CMK (cell line): ENCODE results near the gene PRICKLE1.

ENCODE experiments used
- DNase-seq: peaks from one replicate; pipeline ENCODE4 v3.0.0-alpha.2; 2010; ENCODE audit warnings: low read depth

The PRICKLE1 gene

GRCh38 chr12:42490261-42490842 is 99.2 kb downstream of the PRICKLE1 start:
- DNase-seq = no peak

GRCh38 chr12:42486407-42486806 is 103.1 kb downstream of the PRICKLE1 start:
- no peak for DNase-seq

- DNase-seq = no peak
These were observed 103.7 kb downstream of the PRICKLE1 start for GRCh38 chr12:42485823-42486222.

GRCh38 chr12:42484996-42485395 is 104.5 kb downstream of the PRICKLE1 start:
- DNase-seq = no peak

- DNase-seq = no peak
These were observed 106.1 kb downstream of the PRICKLE1 start for GRCh38 chr12:42483521-42483790.

- no peak for DNase-seq
These were observed 106.6 kb downstream of the PRICKLE1 start for GRCh38 chr12:42482748-42483520.

- no peak for DNase-seq
These were observed 107.4 kb downstream of the PRICKLE1 start for GRCh38 chr12:42482041-42482747.

- no peak for DNase-seq
These were observed 108.2 kb downstream of the PRICKLE1 start for GRCh38 chr12:42481368-42481767.

- no peak for DNase-seq
These were observed 111.6 kb downstream of the PRICKLE1 start for GRCh38 chr12:42477941-42478340.

GRCh38 chr12:42475106-42475505 is 114.4 kb downstream of the PRICKLE1 start:
- DNase-seq = no peak

- DNase-seq = no peak
These were observed 115.2 kb downstream of the PRICKLE1 start for GRCh38 chr12:42474391-42474790.

GRCh38 chr12:42473561-42473960 is 116.0 kb downstream of the PRICKLE1 start:
- DNase-seq = no peak

GRCh38 chr12:42473130-42473529 is 116.4 kb downstream of the PRICKLE1 start:
- DNase-seq = no peak

GRCh38 chr12:42472376-42472775 is 117.2 kb downstream of the PRICKLE1 start:
- DNase-seq = no peak

- no peak for DNase-seq
These were observed 120.0 kb downstream of the PRICKLE1 start for GRCh38 chr12:42469355-42470175.

GRCh38 chr12:42468921-42469320 is 120.6 kb downstream of the PRICKLE1 start:
- DNase-seq = no peak

GRCh38 chr12:42468341-42468821 is 121.2 kb downstream of the PRICKLE1 start:
- DNase-seq = no peak

GRCh38 chr12:42463671-42464070 is 125.9 kb downstream of the PRICKLE1 start:
- no peak for DNase-seq

GRCh38 chr12:42462486-42462885 is 127.1 kb downstream of the PRICKLE1 start:
- no peak for DNase-seq

GRCh38 chr12:42459336-42459847 is 130.2 kb downstream of the PRICKLE1 start:
- no peak for DNase-seq

- no peak for DNase-seq
These were observed 131.0 kb downstream of the PRICKLE1 start for GRCh38 chr12:42458575-42458974.

GRCh38 chr12:42450248-42450647 is 139.3 kb downstream of the PRICKLE1 start:
- no peak for DNase-seq
